Activated T-helper 17 cell treated with anti-CD3 and anti-CD28 coated beads, Interleukin-2, amount 50 U/mL, for 72 hours (primary cell): ENCODE results near the gene SEC14L6. TPM values are rescaled to one million over a fixed set of nuclear protein-coding genes. Genes with fewer than 3 reads are reported as not detected.

Source experiments
- ATAC-seq: fragments of 150-1000 bp; cut with Tn5 transposase; replicated peaks from 2 replicates; pipeline ENCODE4 v1.10.0; 2021; ENCODE audit warnings: mild to moderate bottlenecking, moderate library complexity
- H3K27ac Mint-ChIP-seq: one replicate; pipeline ENCODE4 v1.8.0; 2022; ENCODE audit warnings: mixed read lengths
- H3K27me3 Mint-ChIP-seq: one replicate; pipeline ENCODE4 v1.8.0; 2022; ENCODE audit warnings: mixed read lengths
- H3K36me3 Mint-ChIP-seq: one replicate; pipeline ENCODE4 v1.8.0; 2022; ENCODE audit warnings: low read depth, mild to moderate bottlenecking, mixed read lengths
- H3K4me1 Mint-ChIP-seq: one replicate; pipeline ENCODE4 v1.8.0; 2022; ENCODE audit warnings: mixed read lengths
- H3K4me3 Mint-ChIP-seq: one replicate; pipeline ENCODE4 v1.8.0; 2022; ENCODE audit warnings: mild to moderate bottlenecking, mixed read lengths
- H3K9me3 Mint-ChIP-seq: one replicate; pipeline ENCODE4 v1.8.0; 2022; ENCODE audit warnings: mixed read lengths
- total RNA-seq, 2 donors: library from RNA; stranded (reverse); gene quantifications; one replicate each; pipeline ENCODE4 v1.2.3, GENCODE V29; 2022

SEC14L6 gene
- total RNA-seq, 2 donors from 2014 or later: not detected

- no peaks in the 10 kb centered on the region for H3K9me3 Mint-ChIP-seq
- peaks cover 7% of the 10 kb centered on the region for H3K27me3 Mint-ChIP-seq
- no peak for ATAC-seq
- no peaks in the 10 kb centered on the region for H3K4me1 Mint-ChIP-seq
- no peak overlapping the region for H3K27ac Mint-ChIP-seq
- no peak overlapping the region for H3K4me3 Mint-ChIP-seq
- no peaks in the 10 kb centered on the region for H3K36me3 Mint-ChIP-seq
Measured at GRCh38 chr22:30479981-30480380, 66.6 kb downstream of the SEC14L6 start.

GRCh38 chr22:30474683-30475424 is 71.7 kb downstream of the SEC14L6 start:
- peak overlapping the region; percentile 2 for H3K27ac Mint-ChIP-seq
- peak; percentile 59 for ATAC-seq
- peaks cover 14% of the 10 kb centered on the region for H3K27me3 Mint-ChIP-seq
- H3K4me3 Mint-ChIP-seq: no peak overlapping the region
- no peaks in the 10 kb centered on the region for H3K36me3 Mint-ChIP-seq
- no peaks in the 10 kb centered on the region for H3K9me3 Mint-ChIP-seq
- peaks cover 5% of the 10 kb centered on the region for H3K4me1 Mint-ChIP-seq

- H3K4me3 Mint-ChIP-seq: no peak overlapping the region
- H3K4me1 Mint-ChIP-seq: peaks cover 5% of the 10 kb centered on the region
- no peak for ATAC-seq
- no peaks in the 10 kb centered on the region for H3K9me3 Mint-ChIP-seq
- peak overlapping the region; percentile 2 for H3K27ac Mint-ChIP-seq
- peaks cover 14% of the 10 kb centered on the region for H3K27me3 Mint-ChIP-seq
- no peaks in the 10 kb centered on the region for H3K36me3 Mint-ChIP-seq
Measured at GRCh38 chr22:30474121-30474520, 72.4 kb downstream of the SEC14L6 start.

- H3K4me3 Mint-ChIP-seq: no peak overlapping the region
- ATAC-seq: no peak
- no peaks in the 10 kb centered on the region for H3K36me3 Mint-ChIP-seq
- H3K9me3 Mint-ChIP-seq: no peaks in the 10 kb centered on the region
- H3K4me1 Mint-ChIP-seq: peaks cover 5% of the 10 kb centered on the region
- peak overlapping the region; percentile 25 for H3K27ac Mint-ChIP-seq
- peaks cover 14% of the 10 kb centered on the region for H3K27me3 Mint-ChIP-seq
Measured at GRCh38 chr22:30472994-30473720, 73.4 kb downstream of the SEC14L6 start.

Other genes with a start within 250 kb of the SEC14L6 start
- gene TBC1D10A, start 219.8 kb downstream of the SEC14L6 start, total RNA-seq: 10 to 100 TPM; 26.9 to 41.2 TPM
- 100 to 1,000 TPM; 275 to 294 TPM for gene SF3A1, start 189.8 kb downstream of the SEC14L6 start, total RNA-seq
- 1 to 10 TPM in 1 of 2 donors, under 1 TPM in 1; 0.50 to 2.5 TPM for gene CCDC157, start 189.7 kb downstream of the SEC14L6 start, total RNA-seq
- gene RNF215, start 159.3 kb downstream of the SEC14L6 start, total RNA-seq: 10 to 100 TPM; 10.7 to 18.4 TPM
- gene SEC14L2, start 149.7 kb downstream of the SEC14L6 start, total RNA-seq: 10 to 100 TPM; 11.3 to 52.8 TPM
- 10 to 100 TPM; 42.4 to 51.3 TPM for gene MTFP1, start 121.0 kb downstream of the SEC14L6 start, total RNA-seq
- gene SEC14L3, start 74.7 kb downstream of the SEC14L6 start, total RNA-seq: not detected
- gene SEC14L4, start 41.0 kb downstream of the SEC14L6 start, total RNA-seq: not detected
- 1 to 10 TPM in 1 of 2 donors, not detected in 1; 1.3 TPM for gene GAL3ST1, start 27.9 kb upstream of the SEC14L6 start, total RNA-seq
- 100 to 1,000 TPM in 1 of 2 donors, 10 to 100 TPM in 1; 63.6 to 124 TPM for gene PES1, start 45.2 kb upstream of the SEC14L6 start, total RNA-seq
- gene TCN2, start 60.4 kb upstream of the SEC14L6 start, total RNA-seq: 1 to 10 TPM in 1 of 2 donors, under 1 TPM in 1; 0.58 to 1.6 TPM
- 10 to 100 TPM in 1 of 2 donors, 1 to 10 TPM in 1; 5.8 to 16.1 TPM for gene SLC35E4, start 89.0 kb upstream of the SEC14L6 start, total RNA-seq
- gene DUSP18, start 121.1 kb upstream of the SEC14L6 start, total RNA-seq: 1 to 10 TPM; 9.6 to 9.7 TPM
- gene OSBP2, start 148.1 kb upstream of the SEC14L6 start, total RNA-seq: 10 to 100 TPM in 1 of 2 donors, 1 to 10 TPM in 1; 3.1 to 16.7 TPM